ENCODE results near the gene CADM3.

DNA sequence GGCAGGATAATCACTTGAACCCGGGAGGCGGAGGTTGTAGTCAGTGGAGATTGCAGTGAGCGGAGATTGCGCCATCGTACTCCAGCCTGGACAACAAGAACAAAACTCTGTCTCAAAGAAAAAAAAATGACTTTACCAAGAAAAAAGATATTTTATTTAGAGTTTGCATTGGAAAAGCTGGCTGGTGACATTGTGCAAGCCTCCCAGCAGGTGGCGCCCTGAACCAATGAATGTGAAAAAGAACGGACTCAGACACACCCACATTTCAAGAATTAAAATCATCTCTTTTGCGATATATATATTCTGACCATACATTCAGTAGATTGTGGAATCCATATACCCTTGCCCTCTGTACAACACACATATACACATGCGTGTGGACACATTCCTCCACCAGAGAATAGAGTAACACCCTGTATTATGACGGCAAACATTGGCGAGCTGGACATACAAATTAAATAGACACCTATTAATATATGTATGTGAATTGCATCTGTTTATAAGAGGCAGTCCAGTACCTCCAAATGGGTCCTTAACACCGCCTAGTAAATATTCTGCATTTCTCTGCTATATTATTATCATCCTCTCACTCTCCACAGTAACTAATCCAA, 39.0 kb upstream of the CADM3 start:
- TF ChIP-seq, protein P1, sequence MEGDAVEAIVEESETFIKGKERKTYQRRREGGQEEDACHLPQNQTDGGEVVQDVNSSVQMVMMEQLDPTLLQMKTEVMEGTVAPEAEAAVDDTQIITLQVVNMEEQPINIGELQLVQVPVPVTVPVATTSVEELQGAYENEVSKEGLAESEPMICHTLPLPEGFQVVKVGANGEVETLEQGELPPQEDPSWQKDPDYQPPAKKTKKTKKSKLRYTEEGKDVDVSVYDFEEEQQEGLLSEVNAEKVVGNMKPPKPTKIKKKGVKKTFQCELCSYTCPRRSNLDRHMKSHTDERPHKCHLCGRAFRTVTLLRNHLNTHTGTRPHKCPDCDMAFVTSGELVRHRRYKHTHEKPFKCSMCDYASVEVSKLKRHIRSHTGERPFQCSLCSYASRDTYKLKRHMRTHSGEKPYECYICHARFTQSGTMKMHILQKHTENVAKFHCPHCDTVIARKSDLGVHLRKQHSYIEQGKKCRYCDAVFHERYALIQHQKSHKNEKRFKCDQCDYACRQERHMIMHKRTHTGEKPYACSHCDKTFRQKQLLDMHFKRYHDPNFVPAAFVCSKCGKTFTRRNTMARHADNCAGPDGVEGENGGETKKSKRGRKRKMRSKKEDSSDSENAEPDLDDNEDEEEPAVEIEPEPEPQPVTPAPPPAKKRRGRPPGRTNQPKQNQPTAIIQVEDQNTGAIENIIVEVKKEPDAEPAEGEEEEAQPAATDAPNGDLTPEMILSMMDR (IDR thresholded peaks at IDR 0.05; ENCODE audit: insufficient read depth, low read depth, low read length), result peak; percentile 98
- no peak for TF ChIP-seq EZH2 (IDR thresholded peaks at IDR 0.05; ENCODE audit: insufficient read depth, low read length)
